Measurements from ENCODE around the gene FMNL2. TPM values are rescaled to one million over a fixed set of nuclear protein-coding genes. Genes with fewer than 3 reads are reported as not detected.

FMNL2 gene
- total RNA-seq, 3 donors from 2014 or later (not counting 1 experiment from before 2014, with no cell fraction given) = 0.34 to 3.0 (median 0.78) TPM

DNA sequence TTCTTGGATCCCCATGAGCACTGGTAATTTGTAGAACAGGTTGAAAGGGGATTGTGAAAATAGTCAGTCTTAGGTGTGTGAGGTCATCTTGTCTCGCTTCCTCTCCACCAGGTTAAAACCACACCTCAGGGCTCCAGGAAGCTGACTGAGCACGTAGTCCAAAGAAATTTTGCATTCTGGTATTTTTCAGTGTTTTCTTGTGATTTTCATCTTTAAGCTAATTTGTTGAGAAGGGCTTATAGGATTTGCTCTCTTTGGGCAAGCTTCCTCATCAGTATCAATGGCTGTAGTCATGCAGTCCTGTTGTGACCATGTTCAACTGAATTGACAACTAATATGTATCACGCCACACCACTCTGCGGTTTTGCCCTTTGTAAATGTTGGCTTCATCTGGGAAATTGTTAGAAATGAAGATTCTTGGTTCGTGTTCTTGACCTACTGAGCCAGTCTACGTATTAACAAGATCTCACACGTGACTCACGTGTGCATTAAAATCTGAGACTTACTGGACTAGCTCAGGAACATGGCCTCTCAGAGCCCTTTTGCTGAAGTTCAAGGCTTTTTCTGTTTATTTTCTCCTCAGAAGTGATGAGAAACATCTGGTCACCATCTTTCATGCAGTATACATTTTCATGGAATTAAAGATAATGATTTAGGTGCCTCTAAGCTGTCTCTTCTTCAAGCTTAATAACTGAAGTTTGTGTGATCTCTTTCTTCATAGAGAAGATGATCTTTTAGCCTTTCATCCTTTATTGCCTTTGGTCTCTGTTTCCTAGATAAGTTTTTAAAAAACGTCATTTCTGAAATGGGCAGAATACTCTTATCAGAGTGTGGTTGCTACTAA, 32.8 kb downstream of the FMNL2 start:
- Mint-ChIP-seq H3K4me1 (no peaks in the 10 kb centered on the region), H3K27ac (no peak overlapping the region), H3K4me3 (no peak overlapping the region), H3K27me3 (ENCODE audit: low read depth in 2 of 2) (peaks cover 9 to 18% of the 10 kb centered on the region in 2 donors), H3K9me3 (no peaks in the 10 kb centered on the region), H3K36me3 (no peaks in the 10 kb centered on the region)
- TF ChIP-seq, protein P1, sequence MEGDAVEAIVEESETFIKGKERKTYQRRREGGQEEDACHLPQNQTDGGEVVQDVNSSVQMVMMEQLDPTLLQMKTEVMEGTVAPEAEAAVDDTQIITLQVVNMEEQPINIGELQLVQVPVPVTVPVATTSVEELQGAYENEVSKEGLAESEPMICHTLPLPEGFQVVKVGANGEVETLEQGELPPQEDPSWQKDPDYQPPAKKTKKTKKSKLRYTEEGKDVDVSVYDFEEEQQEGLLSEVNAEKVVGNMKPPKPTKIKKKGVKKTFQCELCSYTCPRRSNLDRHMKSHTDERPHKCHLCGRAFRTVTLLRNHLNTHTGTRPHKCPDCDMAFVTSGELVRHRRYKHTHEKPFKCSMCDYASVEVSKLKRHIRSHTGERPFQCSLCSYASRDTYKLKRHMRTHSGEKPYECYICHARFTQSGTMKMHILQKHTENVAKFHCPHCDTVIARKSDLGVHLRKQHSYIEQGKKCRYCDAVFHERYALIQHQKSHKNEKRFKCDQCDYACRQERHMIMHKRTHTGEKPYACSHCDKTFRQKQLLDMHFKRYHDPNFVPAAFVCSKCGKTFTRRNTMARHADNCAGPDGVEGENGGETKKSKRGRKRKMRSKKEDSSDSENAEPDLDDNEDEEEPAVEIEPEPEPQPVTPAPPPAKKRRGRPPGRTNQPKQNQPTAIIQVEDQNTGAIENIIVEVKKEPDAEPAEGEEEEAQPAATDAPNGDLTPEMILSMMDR (IDR thresholded peaks at IDR 0.05) = no peak
- DNase-seq (no peak), ATAC-seq (no peak)
- no peaks in the 10 kb centered on the region for H3K27me3 ChIP-seq (ENCODE audit: control insufficient read depth, insufficient read depth, low read length)
- H3K27ac ChIP-seq (ENCODE audit: low read length) = no peak overlapping the region
- no peak overlapping the region for H3K4me3 ChIP-seq (ENCODE audit: low read length)
- WGBS (ENCODE audit: insufficient coverage) = 86% methylated on average over 7 of the region's 9 CpGs
- intact Hi-C loops (cut with micrococcal nuclease) = no loop called here
- H3K9me3 ChIP-seq (ENCODE audit: control insufficient read depth, insufficient read depth, low read length) = no peaks in the 10 kb centered on the region
- H3K36me3 ChIP-seq (ENCODE audit: control insufficient read depth, insufficient read depth, low read length) = no peaks in the 10 kb centered on the region
- H3K4me1 ChIP-seq (ENCODE audit: control insufficient read depth, insufficient read depth, low read length) = no peaks in the 10 kb centered on the region

DNA sequence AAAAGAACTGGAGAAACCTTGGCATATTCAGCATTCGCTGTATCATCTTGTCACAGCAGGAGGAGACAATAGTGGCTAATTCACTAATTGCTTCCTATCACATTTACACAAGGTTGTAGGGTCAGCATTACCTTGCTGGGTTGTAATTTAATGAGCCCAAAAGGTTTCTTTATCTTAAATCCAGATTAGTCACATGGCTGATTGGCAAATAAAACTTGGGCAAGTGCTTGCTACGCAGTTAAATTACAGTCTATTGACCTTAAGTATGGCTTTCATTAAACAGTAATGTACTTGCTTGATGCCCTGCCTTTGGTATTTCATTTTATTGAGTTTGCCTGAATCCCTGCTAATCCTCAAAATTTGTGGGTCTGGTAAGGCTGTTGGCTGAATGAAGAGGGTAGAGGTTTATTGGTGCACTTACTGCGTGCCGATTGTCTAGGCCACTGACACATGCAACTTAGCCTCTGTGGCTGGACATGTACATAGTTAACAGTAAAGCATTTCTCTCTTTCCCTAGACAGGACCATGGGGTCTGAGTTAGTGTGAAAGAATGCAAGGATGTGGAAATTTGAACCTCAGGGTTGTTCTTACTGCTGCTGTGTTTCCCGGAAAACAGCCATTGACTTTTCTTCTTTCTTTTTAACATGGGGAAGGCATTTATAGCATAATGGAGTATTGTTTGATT, 34.3 kb downstream of the FMNL2 start:
- Histone ChIP-seq H3K27ac (ENCODE audit: low read length) (no peak overlapping the region), H3K36me3 (ENCODE audit: control insufficient read depth, insufficient read depth, low read length) (no peaks in the 10 kb centered on the region), H3K9me3 (ENCODE audit: control insufficient read depth, insufficient read depth, low read length) (no peaks in the 10 kb centered on the region), H3K4me3 (ENCODE audit: low read length) (no peak overlapping the region), H3K4me1 (ENCODE audit: control insufficient read depth, insufficient read depth, low read length) (no peaks in the 10 kb centered on the region), H3K27me3 (ENCODE audit: control insufficient read depth, insufficient read depth, low read length) (no peaks in the 10 kb centered on the region)
- intact Hi-C loops (cut with micrococcal nuclease) = no loop called here
- Mint-ChIP-seq H3K36me3 (no peaks in the 10 kb centered on the region), H3K4me3 (no peak overlapping the region), H3K27ac (no peak overlapping the region), H3K9me3 (no peaks in the 10 kb centered on the region), H3K27me3 (ENCODE audit: low read depth in 2 of 2) (peaks cover 9 to 17% of the 10 kb centered on the region in 2 donors), H3K4me1 (no peaks in the 10 kb centered on the region)
- ATAC-seq (no peak), DNase-seq (no peak)
- 96% methylated on average over 5 of the region's 5 CpGs for WGBS (ENCODE audit: insufficient coverage)
- TF ChIP-seq, protein P1 (IDR thresholded peaks at IDR 0.05) = no peak

DNA sequence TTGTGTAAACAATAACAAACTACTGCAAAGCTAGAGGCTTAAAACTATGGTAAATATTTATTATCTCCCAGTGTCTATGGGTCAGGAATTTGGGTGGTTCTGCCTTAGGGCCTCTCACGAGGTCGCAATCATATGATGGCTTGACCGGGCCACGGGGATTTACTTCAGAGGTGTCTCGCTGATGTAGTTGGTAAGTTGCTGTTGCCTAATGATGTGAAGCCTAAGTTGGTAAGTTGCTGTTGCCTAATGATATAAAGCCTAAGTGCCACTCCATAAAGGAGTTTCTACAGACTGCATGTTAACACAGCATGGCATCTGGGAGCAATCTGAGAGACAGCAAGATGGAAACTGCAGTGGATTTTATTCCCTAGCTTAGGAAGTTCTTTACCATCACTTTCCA, 35.8 kb downstream of the FMNL2 start:
- no peak for ATAC-seq
- peaks cover 5 to 7% of the 10 kb centered on the region in 2 donors for H3K27me3 Mint-ChIP-seq (ENCODE audit: low read depth in 2 of 2)
- no peaks in the 10 kb centered on the region for H3K4me1 Mint-ChIP-seq
- Histone ChIP-seq H3K27ac (ENCODE audit: low read length) (no peak overlapping the region), H3K9me3 (ENCODE audit: control insufficient read depth, insufficient read depth, low read length) (no peaks in the 10 kb centered on the region), H3K4me3 (ENCODE audit: low read length) (no peak overlapping the region), H3K36me3 (ENCODE audit: control insufficient read depth, insufficient read depth, low read length) (no peaks in the 10 kb centered on the region), H3K4me1 (ENCODE audit: control insufficient read depth, insufficient read depth, low read length) (no peaks in the 10 kb centered on the region), H3K27me3 (ENCODE audit: control insufficient read depth, insufficient read depth, low read length) (no peaks in the 10 kb centered on the region)
- H3K4me3 Mint-ChIP-seq = no peak overlapping the region
- WGBS (ENCODE audit: insufficient coverage) = 94% methylated on average over 5 of the region's 5 CpGs
- no peak for DNase-seq
- H3K27ac Mint-ChIP-seq = no peak overlapping the region
- H3K36me3 Mint-ChIP-seq = no peaks in the 10 kb centered on the region
- no peaks in the 10 kb centered on the region for H3K9me3 Mint-ChIP-seq
- TF ChIP-seq, protein P1 (IDR thresholded peaks at IDR 0.05) = no peak
- intact Hi-C loops (cut with micrococcal nuclease) = no loop called here

Data from natural killer cell (primary cell).